HG03469 (cell line): Measurements from ENCODE around the gene MATN1.

Experiments used
- ATAC-seq: cut with Tn5 transposase; IDR thresholded peaks from one replicate; pipeline ENCODE4 v1.9.1; 2021; ENCODE audit warnings: mild to moderate bottlenecking, moderate library complexity, moderate number of reproducible peaks; ENCODE audit not compliant: unreplicated experiment

The MATN1 gene

DNA sequence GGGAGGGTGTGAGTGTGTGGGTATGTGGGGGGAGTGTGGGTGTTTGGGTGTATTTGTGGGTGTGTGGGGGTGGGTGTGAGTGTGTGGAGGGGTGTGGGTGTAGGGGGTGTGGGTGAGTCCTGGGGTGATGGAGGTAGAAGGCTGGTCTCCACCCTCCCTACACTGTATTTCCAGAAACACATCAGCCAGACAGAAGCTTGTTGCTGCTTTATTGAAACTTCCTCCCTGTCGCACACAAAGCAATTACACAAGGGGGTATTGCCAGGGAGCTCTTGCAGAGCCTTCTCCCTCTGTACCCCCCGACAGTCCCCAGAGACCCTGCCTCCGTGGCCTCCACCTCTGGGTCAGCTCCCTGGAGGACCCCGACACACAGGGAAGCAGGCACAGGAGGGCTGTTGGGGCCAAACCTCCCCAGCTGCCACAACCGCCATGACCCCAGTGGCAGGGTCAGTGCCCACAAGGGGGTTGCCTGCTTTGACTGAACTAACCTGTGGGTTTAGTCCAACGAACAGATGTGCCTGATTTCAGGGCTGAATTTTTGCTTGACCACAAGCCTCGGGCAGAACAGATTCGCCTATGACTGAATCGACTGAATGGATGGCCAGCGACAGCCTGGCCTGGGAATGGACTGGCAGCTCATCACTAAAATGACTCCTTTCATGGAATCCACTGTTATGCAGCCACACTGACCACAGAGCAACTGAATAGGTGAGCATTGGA, 9.1 kb upstream of the MATN1 start:
- no peak for ATAC-seq

DNA sequence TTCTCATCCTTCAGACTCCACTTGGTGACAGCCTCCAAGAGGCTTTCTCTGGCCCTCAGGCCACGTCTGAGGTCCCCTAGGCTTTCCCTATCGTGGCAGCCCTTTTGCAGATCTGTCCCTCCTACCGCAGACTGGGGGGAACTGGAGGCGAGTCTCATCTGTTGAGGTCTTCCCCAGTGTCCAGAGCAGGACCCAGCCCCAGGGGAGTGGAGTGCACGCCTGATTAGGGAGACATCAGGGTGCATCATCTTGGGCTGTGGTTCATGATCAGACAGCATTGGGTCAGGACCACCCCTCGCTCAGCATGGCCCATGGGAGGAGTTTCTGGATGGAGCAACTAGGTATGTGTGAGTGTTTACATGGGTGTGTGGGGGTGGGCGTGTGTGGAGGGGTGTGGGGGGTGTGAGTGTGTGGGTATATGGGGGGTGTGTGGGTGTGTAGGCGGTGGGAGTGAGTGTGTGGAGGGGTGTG, 8.5 kb upstream of the MATN1 start:
- ATAC-seq = no peak

DNA sequence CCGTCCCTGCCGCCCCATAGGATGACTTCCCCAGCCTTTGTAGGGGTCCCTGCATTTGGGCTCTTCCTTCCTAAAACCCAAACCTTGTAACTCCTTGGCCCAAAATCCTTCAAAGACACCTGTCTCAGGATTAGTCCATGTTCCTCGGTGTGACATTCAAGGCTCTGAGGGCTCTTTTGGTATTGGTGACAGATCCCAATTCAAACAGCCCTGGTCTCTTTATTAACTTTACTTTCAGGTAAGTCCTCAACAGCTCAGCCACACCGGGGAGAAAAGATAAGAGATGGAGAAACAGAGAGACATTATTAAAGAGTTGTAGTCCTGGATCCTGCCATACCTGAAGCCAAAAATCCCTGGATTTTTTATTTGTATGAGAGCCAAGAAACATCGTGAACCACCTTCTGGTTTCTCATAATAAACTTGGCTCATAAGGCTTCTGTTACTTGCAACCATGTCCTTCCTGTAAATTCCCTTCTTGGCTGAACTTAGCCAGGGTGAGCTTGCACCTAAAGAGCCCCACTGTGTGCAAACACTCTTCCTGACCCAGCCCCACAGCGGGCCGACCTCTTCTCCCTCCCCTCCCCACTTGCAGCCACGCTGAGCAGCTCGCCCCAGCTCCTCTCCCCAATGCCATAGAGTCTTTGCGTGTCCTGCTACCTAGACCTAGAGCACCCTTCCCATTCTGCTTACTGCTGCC, 7.9 kb upstream of the MATN1 start:
- ATAC-seq = no peak

- no peak for ATAC-seq
Measured at GRCh38 chr1:30730346-30731108, 7.1 kb upstream of the MATN1 start.

- ATAC-seq = no peak
Measured at GRCh38 chr1:30729901-30730300, 6.5 kb upstream of the MATN1 start.

- no peak for ATAC-seq
Measured at GRCh38 chr1:30728832-30729638, 5.7 kb upstream of the MATN1 start.

DNA sequence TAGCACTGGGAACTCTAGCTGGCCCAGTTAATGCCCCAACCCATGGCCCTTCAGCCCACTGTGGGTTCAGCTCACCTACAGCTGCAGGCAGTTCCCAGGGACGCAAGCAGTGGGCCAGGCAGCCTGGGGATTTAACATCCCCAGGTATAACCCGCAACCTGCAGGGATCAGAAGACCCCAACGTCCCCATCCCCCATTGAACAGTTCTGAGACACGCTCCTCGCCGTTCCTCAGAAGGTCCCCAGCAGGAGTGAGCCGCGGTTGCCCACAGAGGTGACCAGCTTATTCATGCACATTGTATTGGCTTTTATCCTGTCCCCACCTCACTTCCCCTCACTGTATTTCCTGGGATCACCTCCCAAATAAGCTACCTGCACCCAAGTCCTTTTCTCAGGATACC, 5.0 kb upstream of the MATN1 start:
- ATAC-seq = no peak

DNA sequence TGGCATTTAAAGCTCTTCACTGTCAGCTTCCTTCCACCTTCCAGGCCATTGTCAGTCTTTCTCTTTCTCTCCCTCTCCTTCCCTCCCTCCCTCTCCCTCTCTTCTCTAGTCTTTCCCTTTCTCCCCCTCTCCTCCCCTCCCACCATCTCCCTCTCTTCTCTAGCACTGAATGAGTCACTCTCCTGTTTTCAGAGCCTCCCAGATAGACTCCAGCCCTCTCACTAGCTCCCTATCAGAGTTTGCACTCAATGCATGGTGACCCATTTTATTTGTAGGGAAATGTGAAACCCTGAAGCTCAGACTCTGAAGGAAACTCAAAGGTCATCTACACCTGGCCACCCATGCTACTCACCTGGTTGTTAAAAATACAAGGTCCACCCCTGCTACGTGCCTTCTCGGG, 4.4 kb upstream of the MATN1 start:
- ATAC-seq = no peak

- no peak for ATAC-seq
Measured at GRCh38 chr1:30726773-30727684, 3.6 kb upstream of the MATN1 start.

GRCh38 chr1:30726236-30726635, 2.9 kb upstream of the MATN1 start:
- ATAC-seq = no peak

DNA sequence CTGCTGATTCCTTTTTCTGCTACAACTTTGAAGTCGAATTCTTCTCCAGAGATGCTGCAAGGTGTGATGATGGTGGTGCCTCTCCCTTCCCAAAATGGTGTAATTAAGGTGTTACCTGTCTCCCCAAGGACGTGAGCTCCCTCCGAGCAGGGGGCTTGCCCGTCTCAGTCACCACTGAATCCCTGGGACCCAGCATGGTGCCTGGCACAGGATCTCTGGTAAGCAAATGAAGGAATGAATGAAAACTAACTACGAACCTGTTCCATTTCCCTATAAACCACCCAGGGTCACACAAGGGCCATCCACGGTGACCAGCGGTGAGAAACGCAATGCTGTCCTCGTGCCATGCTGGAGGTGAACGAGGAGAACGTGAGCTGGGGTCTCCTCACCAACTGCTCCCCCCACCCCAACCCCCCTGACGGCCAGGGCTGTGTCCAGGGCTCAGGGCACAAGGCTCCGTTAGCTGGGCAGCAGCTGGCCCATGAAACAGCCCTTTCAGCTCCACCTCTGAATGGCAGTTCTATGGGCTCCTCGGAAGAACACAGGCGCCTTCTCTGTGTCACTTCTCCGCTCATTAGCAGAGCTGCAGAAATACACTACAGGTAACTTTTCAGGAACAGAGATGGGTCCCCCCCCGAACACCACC, 2.2 kb upstream of the MATN1 start:
- no peak for ATAC-seq

GRCh38 chr1:30724655-30725421, 1.5 kb upstream of the MATN1 start:
- ATAC-seq = no peak

- no peak for ATAC-seq
Measured at GRCh38 chr1:30724175-30724574, 790 bp upstream of the MATN1 start.

DNA sequence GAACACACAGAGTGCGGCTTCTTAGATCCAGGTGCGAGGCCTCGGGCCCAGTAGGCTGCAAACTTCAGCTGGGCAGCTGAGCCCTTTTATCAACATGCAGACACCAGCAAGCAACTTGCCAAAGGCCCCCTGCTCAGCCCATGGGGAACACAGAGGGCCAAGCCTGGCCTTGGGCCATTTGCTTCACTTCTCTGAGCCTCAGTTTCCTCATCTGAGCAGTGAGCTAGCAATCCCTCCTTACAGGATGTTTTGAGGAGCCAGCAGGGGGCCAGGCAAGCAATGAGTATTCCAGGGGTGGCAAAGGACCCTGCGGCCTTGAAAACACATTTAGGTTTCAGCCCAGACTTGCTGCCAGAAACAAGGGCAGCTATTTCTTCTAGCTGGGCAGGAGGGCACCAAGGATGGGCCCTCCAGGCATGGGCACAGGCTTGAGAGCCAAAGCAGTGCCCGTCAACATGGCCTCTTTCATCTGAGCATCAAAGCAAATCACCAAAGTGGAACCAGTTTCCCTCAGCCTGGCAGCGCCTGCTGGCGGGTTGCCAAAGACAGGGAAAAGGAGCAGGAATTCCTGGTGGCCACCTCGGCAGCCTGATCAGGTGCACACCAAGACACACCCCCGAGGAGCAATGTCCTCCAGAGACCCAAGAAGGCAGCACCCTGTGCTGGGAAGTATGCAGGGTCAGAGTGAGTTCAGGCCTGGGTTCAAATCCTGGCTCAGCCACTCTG, 1.4 kb downstream of the MATN1 start:
- no peak for ATAC-seq

- ATAC-seq = no peak
Measured at GRCh38 chr1:30721341-30721793, 2.0 kb downstream of the MATN1 start.

- ATAC-seq = no peak
Measured at GRCh38 chr1:30720271-30721223, 2.8 kb downstream of the MATN1 start.
